Choroid plexus epithelial cell (primary cell): ENCODE measurements around the gene CLDN24.

ENCODE experiments used
- DNase-seq: peaks from one replicate; pipeline ENCODE4 v3.0.0-alpha.2; 2010; ENCODE audit warnings: low read depth
- H3K4me3 ChIP-seq: 2 replicates; pipeline ENCODE4 v1.5.1; 2011; ENCODE audit warnings: low read depth, mild to moderate bottlenecking, control low read depth, low read length, moderate library complexity
- TF ChIP-seq, protein P1 (sequence below): conservative IDR thresholded peaks from 2 replicates; pipeline ENCODE4 v1.5.1; 2011; ENCODE audit warnings: low read depth, mild to moderate bottlenecking, control low read depth, inconsistent platforms, low read length, moderate library complexity

The CLDN24 gene

DNA sequence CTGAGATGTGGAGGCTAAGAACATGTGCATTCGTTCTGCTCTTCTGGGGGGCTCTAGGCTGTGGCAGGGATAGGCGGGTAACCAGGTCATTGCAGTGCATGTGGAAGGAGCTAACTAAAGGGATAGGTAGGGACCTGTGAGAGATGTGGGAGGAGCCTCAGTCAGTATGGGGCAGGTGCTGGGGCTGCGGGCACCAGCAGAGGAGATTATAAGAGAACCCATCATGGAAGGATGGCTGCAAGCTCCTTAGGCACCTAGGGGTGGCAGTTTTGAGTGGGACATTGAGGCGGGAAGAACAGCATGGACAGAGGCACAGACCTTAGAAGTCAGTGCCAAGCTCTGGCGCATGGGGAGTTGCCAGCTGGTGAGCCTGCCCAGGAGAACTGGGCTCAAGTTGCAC lies 9.4 kb downstream of the CLDN24 start:
- H3K4me3 ChIP-seq, result no peak overlapping the region
- DNase-seq, result no peak
- TF ChIP-seq, protein P1, sequence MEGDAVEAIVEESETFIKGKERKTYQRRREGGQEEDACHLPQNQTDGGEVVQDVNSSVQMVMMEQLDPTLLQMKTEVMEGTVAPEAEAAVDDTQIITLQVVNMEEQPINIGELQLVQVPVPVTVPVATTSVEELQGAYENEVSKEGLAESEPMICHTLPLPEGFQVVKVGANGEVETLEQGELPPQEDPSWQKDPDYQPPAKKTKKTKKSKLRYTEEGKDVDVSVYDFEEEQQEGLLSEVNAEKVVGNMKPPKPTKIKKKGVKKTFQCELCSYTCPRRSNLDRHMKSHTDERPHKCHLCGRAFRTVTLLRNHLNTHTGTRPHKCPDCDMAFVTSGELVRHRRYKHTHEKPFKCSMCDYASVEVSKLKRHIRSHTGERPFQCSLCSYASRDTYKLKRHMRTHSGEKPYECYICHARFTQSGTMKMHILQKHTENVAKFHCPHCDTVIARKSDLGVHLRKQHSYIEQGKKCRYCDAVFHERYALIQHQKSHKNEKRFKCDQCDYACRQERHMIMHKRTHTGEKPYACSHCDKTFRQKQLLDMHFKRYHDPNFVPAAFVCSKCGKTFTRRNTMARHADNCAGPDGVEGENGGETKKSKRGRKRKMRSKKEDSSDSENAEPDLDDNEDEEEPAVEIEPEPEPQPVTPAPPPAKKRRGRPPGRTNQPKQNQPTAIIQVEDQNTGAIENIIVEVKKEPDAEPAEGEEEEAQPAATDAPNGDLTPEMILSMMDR, result no peak

DNA sequence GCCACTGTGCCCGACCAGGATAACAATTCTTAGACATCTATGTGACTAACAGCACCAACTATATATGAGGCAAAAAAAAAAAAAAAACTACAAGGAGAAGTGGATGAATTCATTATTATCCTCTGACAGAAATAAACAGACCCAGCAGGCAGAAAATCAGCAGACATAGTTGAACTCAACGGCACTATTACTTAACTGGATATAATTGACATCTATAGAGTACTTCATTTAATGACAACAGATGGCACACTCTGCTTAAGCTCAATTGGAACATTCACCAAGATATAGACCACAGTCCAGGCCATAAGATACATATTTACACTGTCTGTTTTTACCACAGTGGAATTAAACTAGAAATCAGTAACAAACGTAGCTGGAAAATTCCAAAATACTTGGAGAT lies 15.4 kb downstream of the CLDN24 start:
- TF ChIP-seq, protein P1, result no peak
- no peak for DNase-seq

DNA sequence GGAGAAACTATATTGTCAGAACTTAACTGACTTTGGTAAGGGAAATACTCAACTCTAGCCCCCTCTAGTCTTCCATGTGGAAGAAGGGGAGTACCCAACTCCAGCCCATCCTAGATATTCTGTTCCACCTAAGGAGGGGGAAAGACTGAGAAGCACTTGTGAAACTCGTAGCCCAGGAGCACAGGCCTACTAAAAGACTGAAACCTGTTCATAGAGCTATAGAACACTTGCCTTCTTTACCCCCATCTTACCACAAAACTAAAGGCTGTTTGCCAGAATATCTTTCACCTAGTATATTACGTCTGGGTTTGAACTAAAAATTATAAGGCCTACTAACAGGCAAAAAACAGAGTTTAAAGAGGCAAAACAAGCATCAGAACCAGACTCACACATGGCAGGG lies 17.7 kb downstream of the CLDN24 start:
- no peak overlapping the region for H3K4me3 ChIP-seq
- no peak for DNase-seq
- TF ChIP-seq, protein P1, result no peak

More for the DNA sequence above, 15.4 kb downstream of the CLDN24 start:
- no peak overlapping the region for H3K4me3 ChIP-seq

GRCh38 chr4:183304067-183304466 lies 18.2 kb downstream of the CLDN24 start:
- TF ChIP-seq, protein P1, result no peak
- DNase-seq, result no peak
- no peak overlapping the region for H3K4me3 ChIP-seq

- TF ChIP-seq, protein P1, result no peak
- DNase-seq, result no peak
- no peak overlapping the region for H3K4me3 ChIP-seq
Measured at GRCh38 chr4:183303301-183303700, 18.9 kb downstream of the CLDN24 start.

GRCh38 chr4:183300655-183301054 lies 21.6 kb downstream of the CLDN24 start:
- H3K4me3 ChIP-seq, result no peak overlapping the region
- TF ChIP-seq, protein P1, result no peak
- DNase-seq, result no peak

DNA sequence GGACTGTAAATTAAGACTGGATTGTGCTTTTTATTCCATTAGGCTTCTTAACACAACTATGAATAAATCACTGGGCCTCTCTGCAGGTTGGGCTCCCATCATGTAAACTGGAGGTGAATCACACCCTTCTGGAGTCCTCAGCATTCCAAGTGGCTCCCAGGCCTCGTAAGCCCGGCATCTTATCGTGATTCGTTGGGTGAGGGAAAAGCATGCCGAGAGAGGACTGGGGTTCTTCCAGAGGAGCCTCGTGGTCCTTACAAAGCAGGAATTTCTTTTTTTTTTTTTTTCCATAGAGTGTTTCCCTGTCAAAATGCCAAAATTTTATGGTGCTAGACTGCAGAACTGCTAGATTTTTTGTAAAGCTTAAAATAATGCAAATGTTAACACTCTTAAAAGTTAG lies 22.2 kb downstream of the CLDN24 start:
- peak; percentile 28 for DNase-seq
- H3K4me3 ChIP-seq, result no peak overlapping the region
- TF ChIP-seq, protein P1, result no peak
